NT2/D1 (cell line): Measurements from ENCODE around the gene AKAP6.

ENCODE experiments used
- DNase-seq: peaks from one replicate; pipeline ENCODE4 v3.0.0-alpha.2; 2011; ENCODE audit warnings: low read depth, low spot score
- H3K27me3 ChIP-seq: 2 replicates; pipeline ENCODE4 v1.6.0; 2011; ENCODE audit warnings: mild to moderate bottlenecking; ENCODE audit not compliant: insufficient read length, insufficient read depth
- H3K36me3 ChIP-seq: 2 replicates; pipeline ENCODE4 v1.6.1; 2011; ENCODE audit warnings: mild to moderate bottlenecking, low read length, mixed read lengths; ENCODE audit not compliant: insufficient read depth, insufficient read length
- H3K4me1 ChIP-seq: 2 replicates; pipeline ENCODE4 v1.5.1; 2011; ENCODE audit not compliant: insufficient read depth, insufficient read length
- H3K4me3 ChIP-seq: 2 replicates; pipeline ENCODE4 v1.5.1; 2011; ENCODE audit warnings: low read depth; ENCODE audit not compliant: insufficient read length
- H3K9ac ChIP-seq: 2 replicates; pipeline ENCODE4 v1.6.0; 2011; ENCODE audit warnings: low read depth; ENCODE audit not compliant: insufficient read length
- H3K9me3 ChIP-seq: 2 replicates; pipeline ENCODE4 v1.5.1; 2011; ENCODE audit warnings: mild to moderate bottlenecking, low read length; ENCODE audit not compliant: insufficient read depth
- SUZ12 ChIP-seq: IDR thresholded peaks from 2 replicates; pipeline ENCODE4 v1.6.1; 2011; ENCODE audit not compliant: insufficient read length, insufficient read depth; ENCODE audit errors: extremely low read depth
- YY1 ChIP-seq: IDR thresholded peaks from 2 replicates; pipeline ENCODE4 v1.6.1; 2011; ENCODE audit not compliant: insufficient read length, insufficient read depth
- ZNF274 ChIP-seq: IDR thresholded peaks from 2 replicates; pipeline ENCODE4 v1.6.1; 2011; ENCODE audit warnings: mild to moderate bottlenecking, low read depth, low read length

AKAP6 gene

DNA sequence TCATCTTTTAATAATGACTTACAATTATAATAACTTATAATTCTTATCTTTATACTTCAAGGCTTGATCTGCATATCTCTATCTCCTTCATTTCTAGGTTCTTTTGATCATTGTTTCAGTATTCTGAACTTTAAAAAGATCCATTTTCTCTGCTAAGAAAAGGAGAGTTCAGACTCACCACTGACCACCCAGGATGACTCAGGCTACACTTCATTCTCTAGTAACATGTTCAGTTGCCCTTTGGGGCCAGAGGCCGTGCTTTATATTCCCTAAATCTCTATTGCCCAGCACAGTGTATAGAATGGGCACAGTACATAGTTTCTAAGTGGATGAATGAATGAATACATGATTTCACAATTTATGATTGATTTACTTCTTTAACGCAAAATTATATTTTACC, 268.7 kb downstream of the AKAP6 start:
- no peaks in the 10 kb centered on the region for H3K9me3 ChIP-seq
- no peaks in the 10 kb centered on the region for H3K27me3 ChIP-seq
- no peaks in the 10 kb centered on the region for H3K4me1 ChIP-seq
- no peak for DNase-seq
- TF ChIP-seq YY1 (no peak), SUZ12 (no peak), ZNF274 (no peak)
- H3K9ac ChIP-seq, result no peak overlapping the region
- no peak overlapping the region for H3K4me3 ChIP-seq
- H3K36me3 ChIP-seq, result no peaks in the 10 kb centered on the region

GRCh38 chr14:32601069-32601468, 272.0 kb downstream of the AKAP6 start:
- Histone ChIP-seq H3K4me1 (no peaks in the 10 kb centered on the region), H3K4me3 (no peak overlapping the region), H3K9ac (no peak overlapping the region), H3K27me3 (no peaks in the 10 kb centered on the region), H3K9me3 (no peaks in the 10 kb centered on the region), H3K36me3 (no peaks in the 10 kb centered on the region)
- no peak for DNase-seq
- TF ChIP-seq ZNF274 (no peak), YY1 (no peak), SUZ12 (no peak)

- TF ChIP-seq ZNF274 (no peak), YY1 (no peak), SUZ12 (no peak)
These were observed 272.8 kb downstream of the AKAP6 start for GRCh38 chr14:32601906-32602305.

GRCh38 chr14:32602699-32603098, 273.6 kb downstream of the AKAP6 start:
- Histone ChIP-seq H3K4me1 (no peaks in the 10 kb centered on the region), H3K9me3 (no peaks in the 10 kb centered on the region), H3K27me3 (no peaks in the 10 kb centered on the region), H3K4me3 (no peak overlapping the region), H3K9ac (no peak overlapping the region), H3K36me3 (no peaks in the 10 kb centered on the region)
- no peak for DNase-seq
- TF ChIP-seq ZNF274, result no peak
- TF ChIP-seq SUZ12, result no peak
- TF ChIP-seq YY1, result no peak

More at GRCh38 chr14:32601906-32602305, 272.8 kb downstream of the AKAP6 start:
- H3K9ac ChIP-seq, result no peak overlapping the region
- no peaks in the 10 kb centered on the region for H3K9me3 ChIP-seq
- H3K27me3 ChIP-seq, result no peaks in the 10 kb centered on the region
- no peaks in the 10 kb centered on the region for H3K36me3 ChIP-seq
- H3K4me3 ChIP-seq, result no peak overlapping the region
- H3K4me1 ChIP-seq, result no peaks in the 10 kb centered on the region
- no peak for DNase-seq

GRCh38 chr14:32603992-32604565, 275.0 kb downstream of the AKAP6 start:
- H3K9me3 ChIP-seq, result no peaks in the 10 kb centered on the region
- H3K4me3 ChIP-seq, result no peak overlapping the region
- DNase-seq, result no peak
- H3K27me3 ChIP-seq, result no peaks in the 10 kb centered on the region
- H3K9ac ChIP-seq, result no peak overlapping the region
- no peak for TF ChIP-seq ZNF274
- TF ChIP-seq YY1, result no peak
- TF ChIP-seq SUZ12, result no peak
- no peaks in the 10 kb centered on the region for H3K4me1 ChIP-seq
- no peaks in the 10 kb centered on the region for H3K36me3 ChIP-seq

DNA sequence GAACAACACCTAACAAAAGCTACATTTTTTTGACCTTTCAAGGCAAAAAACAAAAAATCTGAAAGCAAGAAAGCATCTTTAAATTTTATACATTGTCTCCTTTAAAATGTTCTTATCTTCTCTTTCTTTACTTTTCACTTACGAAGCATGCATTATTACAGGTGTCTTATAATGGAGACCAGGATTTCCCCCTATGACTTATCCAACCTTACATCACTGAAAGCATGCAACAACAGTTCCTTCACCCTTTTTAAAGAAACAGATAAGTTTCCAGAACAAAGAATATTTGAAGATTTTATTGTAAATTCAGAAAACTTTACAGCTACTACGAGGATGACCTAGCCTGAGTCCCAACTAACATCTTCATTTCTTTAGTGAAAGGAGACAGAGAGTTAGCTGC, 277.2 kb downstream of the AKAP6 start:
- Histone ChIP-seq H3K27me3 (no peaks in the 10 kb centered on the region), H3K36me3 (no peaks in the 10 kb centered on the region), H3K9ac (no peak overlapping the region), H3K9me3 (no peaks in the 10 kb centered on the region), H3K4me3 (no peak overlapping the region), H3K4me1 (no peaks in the 10 kb centered on the region)
- TF ChIP-seq YY1 (no peak), SUZ12 (no peak), ZNF274 (no peak)
- no peak for DNase-seq

DNA sequence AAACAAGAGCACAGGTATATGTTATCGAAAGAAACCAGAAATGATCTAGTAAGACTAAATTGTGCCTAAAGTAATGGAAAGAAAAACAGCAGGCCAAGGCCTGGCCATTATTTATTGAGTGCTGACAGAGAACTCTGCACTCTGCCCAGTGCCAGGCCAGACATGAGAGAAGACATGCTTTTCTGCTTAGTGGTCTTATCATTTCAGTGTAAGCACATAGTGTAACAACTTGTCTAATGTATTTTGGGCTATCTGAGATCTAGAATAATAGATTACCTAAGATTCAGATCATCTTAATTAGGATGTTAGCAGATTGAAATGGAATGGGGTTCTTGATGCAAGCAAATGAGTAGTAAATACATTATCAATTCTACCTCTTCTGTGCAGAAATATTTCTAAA, 278.3 kb downstream of the AKAP6 start:
- H3K4me3 ChIP-seq, result no peak overlapping the region
- TF ChIP-seq ZNF274 (no peak), SUZ12 (no peak), YY1 (no peak)
- no peaks in the 10 kb centered on the region for H3K4me1 ChIP-seq
- no peaks in the 10 kb centered on the region for H3K36me3 ChIP-seq
- no peaks in the 10 kb centered on the region for H3K27me3 ChIP-seq
- H3K9me3 ChIP-seq, result no peaks in the 10 kb centered on the region
- no peak overlapping the region for H3K9ac ChIP-seq
- no peak for DNase-seq

- H3K4me1 ChIP-seq, result no peaks in the 10 kb centered on the region
- no peak overlapping the region for H3K4me3 ChIP-seq
- no peaks in the 10 kb centered on the region for H3K36me3 ChIP-seq
- H3K27me3 ChIP-seq, result no peaks in the 10 kb centered on the region
- TF ChIP-seq ZNF274, result no peak
- TF ChIP-seq SUZ12, result no peak
- no peak for TF ChIP-seq YY1
- no peak for DNase-seq
- H3K9me3 ChIP-seq, result no peaks in the 10 kb centered on the region
- H3K9ac ChIP-seq, result no peak overlapping the region
These were observed 279.8 kb downstream of the AKAP6 start for GRCh38 chr14:32608857-32609256.
